WTC11 (cell line): ENCODE data around the gene SULT2B1. TPM values are rescaled to one million over a fixed set of nuclear protein-coding genes. Genes with fewer than 3 reads are reported as not detected.

ENCODE experiments used
- ATF2 ChIP-seq: sonication (generic); formaldehyde crosslinking; IDR thresholded peaks from 2 replicates; pipeline ENCODE4 v1.8.1; 2022; ENCODE audit warnings: low read depth, missing genetic modification reagents, borderline replicate concordance
- E2F5 ChIP-seq: sonication (generic); formaldehyde crosslinking; IDR thresholded peaks from 2 replicates; pipeline ENCODE4 v1.8.1; 2022; ENCODE audit warnings: mild to moderate bottlenecking, moderate library complexity, missing genetic modification reagents
- ELF4 ChIP-seq: sonication (generic); formaldehyde crosslinking; IDR thresholded peaks from 2 replicates; pipeline ENCODE4 v1.8.1; 2022; ENCODE audit warnings: low read depth, mild to moderate bottlenecking, moderate library complexity, missing genetic modification reagents
- EMX1 ChIP-seq: fragments of 250-450 bp; sonication (Bioruptor Pico); IDR thresholded peaks from 2 replicates; pipeline ENCODE4 v1.8.0; 2021; ENCODE audit warnings: mild to moderate bottlenecking
- ESRRA ChIP-seq: sonication (generic); formaldehyde crosslinking; IDR thresholded peaks from 2 replicates; pipeline ENCODE4 v1.8.1; 2022; ENCODE audit warnings: mild to moderate bottlenecking, missing genetic modification reagents, borderline replicate concordance
- FOXK1 ChIP-seq: sonication (generic); formaldehyde crosslinking; IDR thresholded peaks from 2 replicates; pipeline ENCODE4 v1.8.0; 2022; ENCODE audit warnings: mild to moderate bottlenecking, moderate library complexity, missing genetic modification reagents
- FOXP1 ChIP-seq: sonication (generic); formaldehyde crosslinking; IDR thresholded peaks from 2 replicates; pipeline ENCODE4 v1.8.0; 2022; ENCODE audit warnings: missing genetic modification reagents, mild to moderate bottlenecking, moderate library complexity, borderline replicate concordance
- IRF1 ChIP-seq: sonication (generic); formaldehyde crosslinking; IDR thresholded peaks from 2 replicates; pipeline ENCODE4 v1.8.0; 2023; ENCODE audit warnings: missing genetic modification reagents
- KAT7 ChIP-seq: sonication (generic); formaldehyde crosslinking; IDR thresholded peaks from 2 replicates; pipeline ENCODE4 v1.8.1; 2023; ENCODE audit warnings: missing genetic modification reagents, mild to moderate bottlenecking, borderline replicate concordance
- MAX ChIP-seq: sonication (generic); formaldehyde crosslinking; IDR thresholded peaks from 2 replicates; pipeline ENCODE4 v1.8.0; 2022; ENCODE audit warnings: mild to moderate bottlenecking, missing genetic modification reagents
- NFATC4 ChIP-seq: fragments of 250-450 bp; sonication (Bioruptor Pico); IDR thresholded peaks from 2 replicates; pipeline ENCODE4 v1.9.0; 2021; ENCODE audit warnings: mild to moderate bottlenecking
- NR2C2 ChIP-seq: sonication (generic); formaldehyde crosslinking; IDR thresholded peaks from 2 replicates; pipeline ENCODE4 v1.8.0; 2022; ENCODE audit warnings: mild to moderate bottlenecking, missing genetic modification reagents
- NR3C1 ChIP-seq: sonication (generic); formaldehyde crosslinking; conservative IDR thresholded peaks from 2 replicates; pipeline ENCODE4 v1.8.1; 2023; ENCODE audit warnings: low read depth, mild to moderate bottlenecking, missing genetic modification reagents
- PRDM15 ChIP-seq: sonication (generic); formaldehyde crosslinking; IDR thresholded peaks from 2 replicates; pipeline ENCODE4 v1.8.0; 2022; ENCODE audit warnings: missing genetic modification reagents
- SOX15 ChIP-seq: fragments of 250-450 bp; sonication (Bioruptor Pico); IDR thresholded peaks from 2 replicates; pipeline ENCODE4 v1.9.0; 2021; ENCODE audit warnings: mild to moderate bottlenecking
- TCF7 ChIP-seq: sonication (generic); formaldehyde crosslinking; IDR thresholded peaks from 2 replicates; pipeline ENCODE4 v1.8.0; 2022; ENCODE audit warnings: mild to moderate bottlenecking, low read depth, missing genetic modification reagents, moderate library complexity
- ZBTB43 ChIP-seq: sonication (generic); formaldehyde crosslinking; IDR thresholded peaks from 2 replicates; pipeline ENCODE4 v1.8.1; 2023; ENCODE audit warnings: mild to moderate bottlenecking, missing genetic modification reagents
- ZMAT4 ChIP-seq: fragments of 250-450 bp; sonication (Bioruptor Pico); IDR thresholded peaks from 2 replicates; pipeline ENCODE4 v1.9.0; 2021; ENCODE audit warnings: mild to moderate bottlenecking
- ZNF138 ChIP-seq: sonication (generic); formaldehyde crosslinking; conservative IDR thresholded peaks from 2 replicates; pipeline ENCODE4 v1.8.1; 2022; ENCODE audit warnings: mild to moderate bottlenecking, moderate library complexity, missing genetic modification reagents
- ZNF219 ChIP-seq: sonication (generic); formaldehyde crosslinking; IDR thresholded peaks from 2 replicates; pipeline ENCODE4 v1.8.0; 2023; ENCODE audit warnings: missing genetic modification reagents, mild to moderate bottlenecking, borderline replicate concordance
- ZNF425 ChIP-seq: fragments of 250-450 bp; sonication (Bioruptor Pico); conservative IDR thresholded peaks from 2 replicates; pipeline ENCODE4 v1.9.0; 2021; ENCODE audit warnings: mild to moderate bottlenecking
- ZNF512 ChIP-seq: sonication (generic); formaldehyde crosslinking; IDR thresholded peaks from 2 replicates; pipeline ENCODE4 v1.8.1; 2022; ENCODE audit warnings: missing genetic modification reagents, borderline replicate concordance
- total RNA-seq: library from RNA; stranded (reverse); gene quantifications from 3 replicates; pipeline ENCODE4 v1.2.3, GENCODE V29; 2021

Gene SULT2B1
- total RNA-seq, 1 experiment from 2014 or later = 0.96 TPM

- TF ChIP-seq ZBTB43 (CRISPR knock-in tag) = no peak; the same call in 1 of the 2 replicates
- 0 out of 2 replicates have a peak, but pooled peaks have one; percentile 17 for TF ChIP-seq E2F5 (CRISPR knock-in tag)
- no peak for TF ChIP-seq ELF4 (CRISPR knock-in tag)
- 0 out of 2 replicates have a peak, but pooled peaks have one; percentile 71 for TF ChIP-seq NR3C1 (CRISPR knock-in tag)
- TF ChIP-seq ESRRA (CRISPR knock-in tag) = no peak
- TF ChIP-seq IRF1 = no peak
- TF ChIP-seq ZNF425 = 0 out of 2 replicates have a peak, but pooled peaks have one; percentile 31
- peak; percentile 85 for TF ChIP-seq NFATC4 (CRISPR knock-in tag)
- no peak for TF ChIP-seq ZNF219 (CRISPR knock-in tag)
- no peak for TF ChIP-seq TCF7
- TF ChIP-seq PRDM15 (CRISPR knock-in tag) = no peak
- no peak for TF ChIP-seq NR2C2 (CRISPR knock-in tag)
- TF ChIP-seq EMX1 = peak; percentile 26; the same call in 1 of the 2 replicates
- TF ChIP-seq FOXP1 (CRISPR knock-in tag) = no peak
- TF ChIP-seq FOXK1 (CRISPR knock-in tag) = no peak
- no peak for TF ChIP-seq SOX15 (CRISPR knock-in tag)
- no peak for TF ChIP-seq KAT7 (CRISPR knock-in tag)
- no peak; the same call in 1 of the 2 replicates for TF ChIP-seq MAX
- no peak for TF ChIP-seq ZMAT4
- TF ChIP-seq ZNF138 (CRISPR knock-in tag) = no peak
- no peak for TF ChIP-seq ZNF512 (CRISPR knock-in tag)
- TF ChIP-seq ATF2 = no peak
These were observed 78.5 kb downstream of the SULT2B1 start (continued) for GRCh38 chr19:48630296-48631063.
